HCT116 (cell line): ENCODE results near the gene GRID2. TPM values are rescaled to one million over a fixed set of nuclear protein-coding genes. Genes with fewer than 3 reads are reported as not detected.

Experiments
- ATAC-seq: fragments of 200-7000 bp; cut with Tn5 transposase; 2 replicates; pipeline ENCODE4 v1.9.1; 2020; ENCODE audit warnings: mild to moderate bottlenecking, moderate library complexity
- BruUV-seq: library from RNA; stranded (reverse); fragments of 400-500 nt; replicated peaks from 2 replicates; lab custom pipeline; 2021; lab: Mats Ljungman, UMichigan
- CTCF ChIA-PET: fragments of 300-600 bp; sonication (Branson Sonifier 250); formaldehyde crosslinking; loops from one replicate; lab custom pipeline; 2021; ENCODE audit warnings: antibody characterized with exemption; lab: Charles Lee
- POLR2A ChIA-PET: fragments of 300-600, 350-600 bp; sonication (Branson Sonifier 250); formaldehyde crosslinking; loops from one replicate; lab custom pipeline; 2021; ENCODE audit warnings: antibody characterized with exemption; lab: Charles Lee
- RAD21 ChIA-PET, 2 experiments: fragments of 300-600 bp; sonication (Branson Sonifier 250); formaldehyde crosslinking; loops; one replicate each; lab custom pipeline; 2023; ENCODE audit warnings: low total read pairs in 2 of 2; ENCODE audit not compliant: uncharacterized antibody in 2 of 2, unreplicated experiment in 2 of 2, low non-redundant PET in 1 of 2; lab: Charles Lee
- DNase-seq: peaks from one replicate; pipeline ENCODE4 v3.0.0-alpha.2; 2010; ENCODE audit warnings: low read depth, low spot score
- H2AFZ ChIP-seq: fragments of 200-600 bp; shearing (Covaris generic), sonication (generic); 2 replicates; pipeline ENCODE4 v1.6.1; 2017; ENCODE audit warnings: low read depth, mixed run types, mixed read lengths, antibody characterized with exemption, low read length; ENCODE audit not compliant: poor library complexity, severe bottlenecking
- H3K27ac ChIP-seq: 2 replicates; pipeline ENCODE4 v1.5.1; 2012; ENCODE audit warnings: low read depth, low read length
- H3K27me3 ChIP-seq: fragments of 200-600 bp; sonication (generic); 2 replicates; pipeline ENCODE4 v1.6.1; 2016; ENCODE audit warnings: mixed run types, low read length, mixed read lengths; ENCODE audit not compliant: insufficient read depth
- H3K36me3 ChIP-seq, 2 experiments: fragments of 200-500 bp in 1 of 2; fragments of 200-600 bp in 1 of 2; sonication (Bioruptor generic) in 1 of 2; sonication (generic) in 1 of 2; 2 replicates each; pipeline versions ENCODE4 v1.5.1 to v1.6.1; 2014 to 2016; ENCODE audit warnings: low read length in 2 of 2, inconsistent platforms in 1 of 2, mixed read lengths in 1 of 2, mixed run types in 1 of 2; ENCODE audit not compliant: insufficient read depth in 2 of 2, control insufficient read depth in 1 of 2
- H3K4me1 ChIP-seq, 2 experiments: fragments of 200-600 bp in 1 of 2; sonication (generic) in 1 of 2; 2 replicates each; pipeline versions ENCODE4 v1.5.1 to v1.6.1; 2012 to 2017; ENCODE audit warnings: low read length in 2 of 2, inconsistent platforms in 1 of 2, mild to moderate bottlenecking in 1 of 2, mixed read lengths in 1 of 2, mixed run types in 1 of 2, moderate library complexity in 1 of 2; ENCODE audit not compliant: insufficient read depth in 2 of 2, control insufficient read depth in 1 of 2
- H3K4me2 ChIP-seq: fragments of 200-600 bp; sonication (generic); 2 replicates; pipeline ENCODE4 v1.6.1; 2017; ENCODE audit warnings: mixed run types, low read length, mixed read lengths
- H3K4me3 ChIP-seq, 2 experiments: fragments of 200-600 bp in 1 of 2; sonication (generic) in 1 of 2; replicated peaks in 1 of 2; 2 replicates each; pipeline ENCODE4 v1.5.1; 2011 to 2016; ENCODE audit warnings: low read length in 2 of 2, control low read depth in 1 of 2, low read depth in 1 of 2, mild to moderate bottlenecking in 1 of 2, mixed read lengths in 1 of 2, mixed run types in 1 of 2
- H3K79me2 ChIP-seq: fragments of 200-600 bp; sonication (generic); 2 replicates; pipeline ENCODE4 v1.6.1; 2017; ENCODE audit warnings: mild to moderate bottlenecking, mixed run types, low read length, moderate library complexity, mixed read lengths; ENCODE audit not compliant: insufficient read depth
- H3K9ac ChIP-seq: fragments of 200-600 bp; sonication (generic); 2 replicates; pipeline ENCODE4 v1.6.1; 2016; ENCODE audit warnings: low read length, mixed read lengths
- H3K9me2 ChIP-seq: fragments of 200-600 bp; sonication (generic), shearing (Covaris generic); 2 replicates; pipeline ENCODE4 v1.6.1; 2017; ENCODE audit warnings: mixed run types, mild to moderate bottlenecking, moderate library complexity; ENCODE audit not compliant: insufficient read depth
- H3K9me3 ChIP-seq, 2 experiments: fragments of 200-500 bp in 1 of 2; fragments of 200-600 bp in 1 of 2; sonication (Bioruptor generic) in 1 of 2; sonication (generic) in 1 of 2; 2 replicates each; pipeline ENCODE4 v1.6.1; 2014 to 2017; ENCODE audit warnings: low read length in 2 of 2, mixed read lengths in 2 of 2, inconsistent platforms in 1 of 2, low read depth in 1 of 2, mild to moderate bottlenecking in 1 of 2, mixed run types in 1 of 2, moderate library complexity in 1 of 2; ENCODE audit not compliant: control insufficient read depth in 1 of 2, insufficient read depth in 1 of 2
- H4K20me1 ChIP-seq: fragments of 200-600 bp; sonication (generic), shearing (Covaris generic); 2 replicates; pipeline ENCODE4 v1.6.1; 2017; ENCODE audit warnings: mixed run types, mild to moderate bottlenecking, moderate library complexity; ENCODE audit not compliant: insufficient read depth
- CEBPB ChIP-seq: IDR thresholded peaks from 2 replicates; pipeline ENCODE4 v1.6.1; 2012; ENCODE audit warnings: low read depth
- EGR1 ChIP-seq: IDR thresholded peaks from 2 replicates; pipeline ENCODE4 v1.6.1; 2012; ENCODE audit warnings: low read depth
- ELF1 ChIP-seq: IDR thresholded peaks from 2 replicates; pipeline ENCODE4 v1.6.1; 2012; ENCODE audit warnings: low read depth, borderline replicate concordance
- EZH2 ChIP-seq: fragments of 200-600 bp; sonication (generic); IDR thresholded peaks from 2 replicates; pipeline ENCODE4 v1.6.1; 2017; ENCODE audit warnings: antibody characterized with exemption, mixed run types
- EZH2phosphoT487 ChIP-seq: fragments of 200-600 bp; IDR thresholded peaks from 2 replicates; pipeline ENCODE4 v1.6.1; 2018; ENCODE audit warnings: antibody characterized with exemption, borderline replicate concordance
- FOSL1 ChIP-seq: IDR thresholded peaks from 2 replicates; pipeline ENCODE4 v1.6.1; 2012; ENCODE audit warnings: low read depth
- JUND ChIP-seq: IDR thresholded peaks from 2 replicates; pipeline ENCODE4 v1.6.1; 2012
- POLR2A ChIP-seq: IDR thresholded peaks from 2 replicates; pipeline ENCODE4 v1.7.0; 2011; ENCODE audit warnings: borderline replicate concordance; ENCODE audit not compliant: insufficient read depth, insufficient read length; ENCODE audit errors: extremely low read depth
- POLR2AphosphoS5 ChIP-seq: IDR thresholded peaks from 2 replicates; pipeline ENCODE4 v1.6.1; 2011; ENCODE audit warnings: mild to moderate bottlenecking, low read depth, low read length, moderate library complexity
- RAD21 ChIP-seq: IDR thresholded peaks from 2 replicates; pipeline ENCODE4 v1.6.1; 2012; ENCODE audit warnings: low read depth, mild to moderate bottlenecking
- SIN3A ChIP-seq: IDR thresholded peaks from 2 replicates; pipeline ENCODE4 v1.6.1; 2012; ENCODE audit warnings: low read depth
- TCF7L2 ChIP-seq: IDR thresholded peaks from 2 replicates; pipeline ENCODE4 v1.7.0; 2011; ENCODE audit warnings: borderline replicate concordance, inconsistent platforms; ENCODE audit not compliant: insufficient read depth, insufficient read length; ENCODE audit errors: extremely low read depth
- ZNF274 ChIP-seq: fragments of 200-500 bp; sonication (Bioruptor generic); IDR thresholded peaks from 2 replicates; pipeline ENCODE4 v1.6.1; 2014; ENCODE audit warnings: mild to moderate bottlenecking, low read depth, low read length, inconsistent platforms
- intact Hi-C: fragments of 100-400 bp; cut with micrococcal nuclease; formaldehyde crosslinking; loops from 2 replicates; pipeline ENCODE4 v1.10.0; 2022
- total RNA-seq: library from RNA; stranded (reverse); gene quantifications from one replicate; pipeline ENCODE4 v1.2.1, GENCODE V29; 2021; ENCODE audit not compliant: unreplicated experiment
- TF ChIP-seq, protein P1 (sequence below): IDR thresholded peaks from 2 replicates; pipeline ENCODE4 v1.6.1; 2012
- TF ChIP-seq, protein P2 (sequence below), 3 experiments: fragments of 200-600 bp in 1 of 3; sonication (generic) in 1 of 3; IDR thresholded peaks in 2 of 3; conservative IDR thresholded peaks in 1 of 3; 2 replicates each; pipeline ENCODE4 v1.5.1; 2012 to 2017; ENCODE audit warnings: low read depth in 2 of 3, low read length in 2 of 3, antibody characterized with exemption in 1 of 3, borderline replicate concordance in 1 of 3, control low read depth in 1 of 3, mild to moderate bottlenecking in 1 of 3, mixed read lengths in 1 of 3, mixed run types in 1 of 3, moderate library complexity in 1 of 3; ENCODE audit not compliant: insufficient read depth in 1 of 3
- TF ChIP-seq, protein P3 (sequence below): IDR thresholded peaks from 2 replicates; pipeline ENCODE4 v1.6.1; 2011; ENCODE audit warnings: mild to moderate bottlenecking, low read length, moderate library complexity; ENCODE audit not compliant: insufficient replicate concordance; ENCODE audit errors: extremely low read depth
- TF ChIP-seq, protein P4 (sequence below): IDR thresholded peaks from 2 replicates; pipeline ENCODE4 v1.6.1; 2012

Gene GRID2
- total RNA-seq, 1 experiment from 2014 or later = not detected

DNA sequence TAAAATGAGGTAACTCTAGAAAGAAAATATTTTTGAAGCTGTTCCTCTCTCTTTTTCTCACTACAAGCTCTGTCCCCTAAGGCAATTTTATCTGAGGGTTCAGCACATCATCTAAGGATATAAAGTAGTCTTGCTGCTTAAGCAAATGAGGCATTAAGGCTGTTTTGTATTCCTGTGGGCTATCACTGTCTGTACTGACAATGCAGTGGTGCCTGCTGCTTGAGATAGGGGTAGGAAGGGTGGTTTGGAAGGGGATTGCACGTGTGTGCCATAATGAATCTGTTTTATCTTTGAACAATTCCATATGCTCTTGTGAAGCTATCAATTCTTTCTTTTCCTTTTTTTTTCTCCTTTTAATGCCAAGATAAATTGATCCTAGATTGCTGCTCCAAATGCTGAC lies 1396.8 kb downstream of the GRID2 start:
- RAD21 ChIA-PET = no interaction called here
- DNase-seq (no peak), ATAC-seq (no peak)
- Histone ChIP-seq H3K79me2 (no peaks in the 10 kb centered on the region), H3K27me3 (no peaks in the 10 kb centered on the region), H3K4me3 (no peak overlapping the region), H3K36me3 (no peaks in the 10 kb centered on the region), H4K20me1 (no peaks in the 10 kb centered on the region), H3K4me1 (no peaks in the 10 kb centered on the region), H3K27ac (no peak overlapping the region), H3K9me3 (no peaks in the 10 kb centered on the region), H3K9me2 (no peaks in the 10 kb centered on the region), H3K4me2 (no peak overlapping the region), H2AFZ (no peak overlapping the region), H3K9ac (no peak overlapping the region)
- CTCF ChIA-PET = no interaction called here
- POLR2A ChIA-PET = no interaction called here
- no TSS peak for BruUV-seq
- intact Hi-C loops = no loop called here
- TF ChIP-seq EZH2 (no peak), EGR1 (no peak), TCF7L2 (no peak), SIN3A (no peak), ZNF274 (no peak), ELF1 (no peak), CEBPB (no peak), EZH2phosphoT487 (no peak), POLR2A (no peak), RAD21 (no peak), JUND (no peak), FOSL1 (no peak), POLR2AphosphoS5 (no peak)
- TF ChIP-seq, protein P1, sequence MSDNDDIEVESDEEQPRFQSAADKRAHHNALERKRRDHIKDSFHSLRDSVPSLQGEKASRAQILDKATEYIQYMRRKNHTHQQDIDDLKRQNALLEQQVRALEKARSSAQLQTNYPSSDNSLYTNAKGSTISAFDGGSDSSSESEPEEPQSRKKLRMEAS = no peak
- TF ChIP-seq, protein P2, sequence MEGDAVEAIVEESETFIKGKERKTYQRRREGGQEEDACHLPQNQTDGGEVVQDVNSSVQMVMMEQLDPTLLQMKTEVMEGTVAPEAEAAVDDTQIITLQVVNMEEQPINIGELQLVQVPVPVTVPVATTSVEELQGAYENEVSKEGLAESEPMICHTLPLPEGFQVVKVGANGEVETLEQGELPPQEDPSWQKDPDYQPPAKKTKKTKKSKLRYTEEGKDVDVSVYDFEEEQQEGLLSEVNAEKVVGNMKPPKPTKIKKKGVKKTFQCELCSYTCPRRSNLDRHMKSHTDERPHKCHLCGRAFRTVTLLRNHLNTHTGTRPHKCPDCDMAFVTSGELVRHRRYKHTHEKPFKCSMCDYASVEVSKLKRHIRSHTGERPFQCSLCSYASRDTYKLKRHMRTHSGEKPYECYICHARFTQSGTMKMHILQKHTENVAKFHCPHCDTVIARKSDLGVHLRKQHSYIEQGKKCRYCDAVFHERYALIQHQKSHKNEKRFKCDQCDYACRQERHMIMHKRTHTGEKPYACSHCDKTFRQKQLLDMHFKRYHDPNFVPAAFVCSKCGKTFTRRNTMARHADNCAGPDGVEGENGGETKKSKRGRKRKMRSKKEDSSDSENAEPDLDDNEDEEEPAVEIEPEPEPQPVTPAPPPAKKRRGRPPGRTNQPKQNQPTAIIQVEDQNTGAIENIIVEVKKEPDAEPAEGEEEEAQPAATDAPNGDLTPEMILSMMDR (IDR thresholded peaks at IDR 0.05 in 2 of 3, conservative IDR thresholded peaks at IDR 0.05 in 1 of 3; ENCODE audit: borderline replicate concordance in 1 of 3, insufficient read depth in 1 of 3, low read depth in 2 of 3, low read length in 2 of 3) = no peak
- TF ChIP-seq, protein P3, sequence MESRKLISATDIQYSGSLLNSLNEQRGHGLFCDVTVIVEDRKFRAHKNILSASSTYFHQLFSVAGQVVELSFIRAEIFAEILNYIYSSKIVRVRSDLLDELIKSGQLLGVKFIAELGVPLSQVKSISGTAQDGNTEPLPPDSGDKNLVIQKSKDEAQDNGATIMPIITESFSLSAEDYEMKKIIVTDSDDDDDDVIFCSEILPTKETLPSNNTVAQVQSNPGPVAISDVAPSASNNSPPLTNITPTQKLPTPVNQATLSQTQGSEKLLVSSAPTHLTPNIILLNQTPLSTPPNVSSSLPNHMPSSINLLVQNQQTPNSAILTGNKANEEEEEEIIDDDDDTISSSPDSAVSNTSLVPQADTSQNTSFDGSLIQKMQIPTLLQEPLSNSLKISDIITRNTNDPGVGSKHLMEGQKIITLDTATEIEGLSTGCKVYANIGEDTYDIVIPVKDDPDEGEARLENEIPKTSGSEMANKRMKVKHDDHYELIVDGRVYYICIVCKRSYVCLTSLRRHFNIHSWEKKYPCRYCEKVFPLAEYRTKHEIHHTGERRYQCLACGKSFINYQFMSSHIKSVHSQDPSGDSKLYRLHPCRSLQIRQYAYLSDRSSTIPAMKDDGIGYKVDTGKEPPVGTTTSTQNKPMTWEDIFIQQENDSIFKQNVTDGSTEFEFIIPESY = no peak
- TF ChIP-seq, protein P4, sequence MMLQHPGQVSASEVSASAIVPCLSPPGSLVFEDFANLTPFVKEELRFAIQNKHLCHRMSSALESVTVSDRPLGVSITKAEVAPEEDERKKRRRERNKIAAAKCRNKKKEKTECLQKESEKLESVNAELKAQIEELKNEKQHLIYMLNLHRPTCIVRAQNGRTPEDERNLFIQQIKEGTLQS = no peak
